NCI-H2196 treated with DMSO at 0.1 percent for 48 hours (cell line): ENCODE data around the gene NOXRED1.
A peak's percentile ranks its signal among the peaks of the same experiment; 100 is the strongest.
"Not testable (repeated sequence)": the region's sequence is repeated elsewhere in the genome, so short reads cannot be mapped to it uniquely, and the experiment has no call there.

Experiments used
- DNase-seq: peaks from one replicate; lab custom pipeline; 2025; ENCODE audit not compliant: unreplicated experiment; lab: John Stamatoyannopoulos, UW

NOXRED1 gene

GRCh38 chr14:77423423-77423822 lies at the start of gene NOXRED1:
Gene NOXRED1, minus strand, starts transcription at chr14:77423523. Its CDS starts 634 bp downstream, at chr14:77422889.
- no peak for DNase-seq

- no peak for DNase-seq
Observed at GRCh38 chr14:77470224-77470870, 47.0 kb upstream of the NOXRED1 start.

- DNase-seq, result no peak
Observed at GRCh38 chr14:77469539-77469938, 46.2 kb upstream of the NOXRED1 start.

- no peak for DNase-seq
Observed at GRCh38 chr14:77469067-77469505, 45.8 kb upstream of the NOXRED1 start.

- DNase-seq, result no peak
Observed at GRCh38 chr14:77467801-77468200, 44.5 kb upstream of the NOXRED1 start.

- peak; percentile 50 for DNase-seq
Observed at GRCh38 chr14:77459072-77459723, 35.9 kb upstream of the NOXRED1 start.

GRCh38 chr14:77458249-77458950 lies 35.1 kb upstream of the NOXRED1 start:
- DNase-seq, result no peak

GRCh38 chr14:77457522-77458248 lies 34.4 kb upstream of the NOXRED1 start, which contains the start of the genes AHSA1 and VIPAS39:
Gene AHSA1, plus strand, starts transcription at chr14:77458093. Its CDS starts 97 bp downstream, at chr14:77458190.
Gene VIPAS39, minus strand, starts transcription at chr14:77457601. Its CDS starts 3,499 bp downstream, at chr14:77454102.
- DNase-seq, result peak; percentile 98

GRCh38 chr14:77457115-77457521 lies 33.8 kb upstream of the NOXRED1 start:
- DNase-seq, result no peak

GRCh38 chr14:77455966-77456640 lies 32.8 kb upstream of the NOXRED1 start:
- no peak for DNase-seq

- no peak for DNase-seq
Observed at GRCh38 chr14:77442196-77442595, 18.9 kb upstream of the NOXRED1 start.

- no peak for DNase-seq
Observed at GRCh38 chr14:77439861-77440260, 16.5 kb upstream of the NOXRED1 start.

GRCh38 chr14:77438596-77438995 lies 15.3 kb upstream of the NOXRED1 start:
- DNase-seq, result no peak

GRCh38 chr14:77436042-77436441 lies 12.7 kb upstream of the NOXRED1 start:
- DNase-seq, result no peak

GRCh38 chr14:77426396-77426795 lies 3.1 kb upstream of the NOXRED1 start:
- no peak for DNase-seq

- no peak for DNase-seq
Observed at GRCh38 chr14:77424862-77425261, 1.5 kb upstream of the NOXRED1 start.

GRCh38 chr14:77421201-77421600 lies 2.1 kb downstream of the NOXRED1 start:
- DNase-seq, result no peak

- no peak for DNase-seq
Observed at GRCh38 chr14:77416836-77417235, 6.5 kb downstream of the NOXRED1 start.

GRCh38 chr14:77416098-77416497 lies 7.2 kb downstream of the NOXRED1 start:
- DNase-seq, result not testable (repeated sequence)

- DNase-seq, result not testable (repeated sequence)
Observed at GRCh38 chr14:77415403-77416030, 7.8 kb downstream of the NOXRED1 start.
